ENCODE measurements around the gene OSBPL10. TPM values are rescaled to one million over a fixed set of nuclear protein-coding genes. Genes with fewer than 3 reads are reported as not detected.
A peak's percentile ranks its signal among the peaks of the same experiment; 100 is the strongest.

OSBPL10 gene
- total RNA-seq, 1 donor from 2014 or later = 52.7 TPM

DNA sequence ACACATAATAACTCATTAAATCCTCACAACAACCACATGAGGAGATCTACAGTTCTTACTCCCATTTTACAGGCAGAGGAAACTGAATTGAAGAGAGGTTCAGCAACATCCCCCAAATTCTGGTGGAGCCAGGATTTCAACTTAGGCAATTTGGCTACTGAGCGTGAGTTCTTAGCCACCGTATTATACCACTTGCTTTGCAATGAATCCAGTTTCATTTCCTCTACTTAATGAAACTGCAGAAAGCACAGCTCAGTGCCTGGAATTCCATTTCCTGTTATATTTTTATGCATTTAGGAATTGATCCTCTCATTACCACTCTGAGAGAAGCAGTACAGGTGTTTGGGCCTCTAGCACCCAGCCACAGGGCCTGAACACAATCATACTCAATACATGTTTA lies 4.8 kb upstream of the OSBPL10 start:
- DNase-seq (ENCODE audit: low read depth) (no peak), FAIRE-seq (no peak)
- no peak overlapping the region for H3K4me2 ChIP-seq (ENCODE audit: low read length)
- no peaks in the 10 kb centered on the region for H3K36me3 ChIP-seq (ENCODE audit: insufficient read depth, low read length)
- no peak overlapping the region for H3K9ac ChIP-seq (ENCODE audit: low read length)
- peaks cover 15% of the 10 kb centered on the region for H3K9me3 ChIP-seq (ENCODE audit: insufficient read depth, low read depth, low read length)
- Mint-ChIP-seq H3K9me3 (ENCODE audit: unreplicated experiment) (peaks cover 10% of the 10 kb centered on the region), H3K36me3 (ENCODE audit: low read depth, unreplicated experiment) (peaks cover 11% of the 10 kb centered on the region), H3K27me3 (ENCODE audit: low read depth, unreplicated experiment) (no peaks in the 10 kb centered on the region), H3K27ac (ENCODE audit: unreplicated experiment) (no peak overlapping the region), H3K4me3 (ENCODE audit: unreplicated experiment) (no peak overlapping the region), H3K4me1 (ENCODE audit: low read depth, unreplicated experiment) (peaks cover 5% of the 10 kb centered on the region)
- no peaks in the 10 kb centered on the region for H3K27me3 ChIP-seq (ENCODE audit: insufficient read depth, low read length)
- H2AFZ ChIP-seq (ENCODE audit: low read depth, low read length) = no peak overlapping the region
- H3K27ac ChIP-seq (ENCODE audit: low read depth, low read length) = no peak overlapping the region
- H4K20me1 ChIP-seq (ENCODE audit: insufficient read depth, low read length) = no peaks in the 10 kb centered on the region
- TF ChIP-seq, protein P1, sequence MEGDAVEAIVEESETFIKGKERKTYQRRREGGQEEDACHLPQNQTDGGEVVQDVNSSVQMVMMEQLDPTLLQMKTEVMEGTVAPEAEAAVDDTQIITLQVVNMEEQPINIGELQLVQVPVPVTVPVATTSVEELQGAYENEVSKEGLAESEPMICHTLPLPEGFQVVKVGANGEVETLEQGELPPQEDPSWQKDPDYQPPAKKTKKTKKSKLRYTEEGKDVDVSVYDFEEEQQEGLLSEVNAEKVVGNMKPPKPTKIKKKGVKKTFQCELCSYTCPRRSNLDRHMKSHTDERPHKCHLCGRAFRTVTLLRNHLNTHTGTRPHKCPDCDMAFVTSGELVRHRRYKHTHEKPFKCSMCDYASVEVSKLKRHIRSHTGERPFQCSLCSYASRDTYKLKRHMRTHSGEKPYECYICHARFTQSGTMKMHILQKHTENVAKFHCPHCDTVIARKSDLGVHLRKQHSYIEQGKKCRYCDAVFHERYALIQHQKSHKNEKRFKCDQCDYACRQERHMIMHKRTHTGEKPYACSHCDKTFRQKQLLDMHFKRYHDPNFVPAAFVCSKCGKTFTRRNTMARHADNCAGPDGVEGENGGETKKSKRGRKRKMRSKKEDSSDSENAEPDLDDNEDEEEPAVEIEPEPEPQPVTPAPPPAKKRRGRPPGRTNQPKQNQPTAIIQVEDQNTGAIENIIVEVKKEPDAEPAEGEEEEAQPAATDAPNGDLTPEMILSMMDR (IDR thresholded peaks at IDR 0.05; ENCODE audit: insufficient read depth, low read depth, low read length) = no peak
- no peak for TF ChIP-seq EZH2 (IDR thresholded peaks at IDR 0.05; ENCODE audit: insufficient read depth, low read length)
- no peak overlapping the region for H3K4me3 ChIP-seq (ENCODE audit: insufficient read depth, low read depth, low read length)
- H3K4me1 ChIP-seq (ENCODE audit: insufficient read depth, low read length) = no peaks in the 10 kb centered on the region
- no peaks in the 10 kb centered on the region for H3K79me2 ChIP-seq (ENCODE audit: insufficient read depth, low read length)

DNA sequence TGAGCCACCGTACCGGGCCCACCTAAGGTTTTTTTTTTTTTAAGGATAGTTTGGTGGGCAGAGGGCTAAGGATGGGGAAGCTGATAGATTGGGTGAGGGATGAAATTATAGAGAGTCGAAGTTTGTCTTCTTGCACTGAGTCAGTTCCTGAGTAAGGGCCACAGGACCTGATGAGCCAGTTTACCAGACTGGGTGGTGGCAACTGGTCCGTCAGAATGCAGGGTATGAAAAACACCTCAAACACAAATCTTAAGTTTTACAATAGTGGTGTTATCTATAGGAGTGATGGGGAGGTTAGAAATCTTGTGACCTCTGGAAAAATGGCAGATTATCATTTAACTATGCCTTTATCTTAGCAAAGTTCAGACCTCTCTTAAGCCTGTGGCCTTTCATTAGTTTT lies 3.3 kb upstream of the OSBPL10 start:
- Histone ChIP-seq H3K27ac (ENCODE audit: low read depth, low read length) (no peak overlapping the region), H3K79me2 (ENCODE audit: insufficient read depth, low read length) (peaks cover 3% of the 10 kb centered on the region), H3K4me3 (ENCODE audit: insufficient read depth, low read depth, low read length) (no peak overlapping the region), H3K27me3 (ENCODE audit: insufficient read depth, low read length) (no peaks in the 10 kb centered on the region), H3K9ac (ENCODE audit: low read length) (no peak overlapping the region), H3K4me2 (ENCODE audit: low read length) (no peak overlapping the region), H3K4me1 (ENCODE audit: insufficient read depth, low read length) (no peaks in the 10 kb centered on the region), H4K20me1 (ENCODE audit: insufficient read depth, low read length) (no peaks in the 10 kb centered on the region), H3K9me3 (ENCODE audit: insufficient read depth, low read depth, low read length) (peaks cover 4% of the 10 kb centered on the region), H3K36me3 (ENCODE audit: insufficient read depth, low read length) (no peaks in the 10 kb centered on the region), H2AFZ (ENCODE audit: low read depth, low read length) (no peak overlapping the region)
- FAIRE-seq (no peak), DNase-seq (ENCODE audit: low read depth) (no peak)
- Mint-ChIP-seq H3K4me3 (ENCODE audit: unreplicated experiment) (no peak overlapping the region), H3K4me1 (ENCODE audit: low read depth, unreplicated experiment) (peaks cover 9% of the 10 kb centered on the region), H3K27me3 (ENCODE audit: low read depth, unreplicated experiment) (no peaks in the 10 kb centered on the region), H3K9me3 (ENCODE audit: unreplicated experiment) (peaks cover 10% of the 10 kb centered on the region), H3K27ac (ENCODE audit: unreplicated experiment) (no peak overlapping the region), H3K36me3 (ENCODE audit: low read depth, unreplicated experiment) (peaks cover 11% of the 10 kb centered on the region)
- TF ChIP-seq EZH2 (IDR thresholded peaks at IDR 0.05; ENCODE audit: insufficient read depth, low read length) = no peak
- TF ChIP-seq, protein P1 (IDR thresholded peaks at IDR 0.05; ENCODE audit: insufficient read depth, low read depth, low read length) = no peak

DNA sequence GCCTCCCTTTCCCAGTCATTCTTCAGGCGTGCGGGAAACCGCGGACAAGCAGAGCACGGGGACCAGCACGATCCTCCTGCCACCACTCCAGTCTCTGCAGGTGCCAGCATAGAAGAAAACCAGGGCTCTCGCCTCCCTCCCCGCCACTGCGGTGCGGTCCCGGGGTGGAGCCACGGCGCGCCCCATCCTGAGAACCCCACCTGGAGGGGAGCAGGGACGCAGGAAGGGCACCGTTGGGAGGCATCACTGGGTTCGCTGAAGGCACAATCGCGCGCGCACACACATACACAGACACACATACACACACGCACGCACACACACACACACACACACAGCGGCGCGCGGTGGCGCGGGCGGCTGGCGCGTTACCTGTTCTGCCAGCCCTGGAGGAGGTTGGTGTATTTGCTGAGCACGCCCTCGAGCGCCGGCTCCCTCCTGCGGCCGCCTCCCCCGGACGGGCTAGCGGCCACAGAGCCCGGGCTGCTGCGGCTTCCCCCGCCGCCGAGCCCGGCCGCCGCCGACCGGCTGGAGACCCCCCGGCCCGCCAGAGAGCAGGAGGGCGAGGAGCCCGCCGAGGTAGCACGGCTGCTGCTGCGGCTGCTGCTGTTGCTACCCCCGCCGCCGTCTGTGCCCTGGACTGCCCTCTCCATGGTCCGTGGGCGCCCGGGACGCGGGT lies 394 bp downstream of the OSBPL10 start:
- Histone ChIP-seq H3K27ac (ENCODE audit: low read depth, low read length) (peak overlapping the region; percentile 56), H3K4me1 (ENCODE audit: insufficient read depth, low read length) (no peaks in the 10 kb centered on the region), H3K4me2 (ENCODE audit: low read length) (peak overlapping the region; percentile 95), H3K27me3 (ENCODE audit: insufficient read depth, low read length) (no peaks in the 10 kb centered on the region), H3K36me3 (ENCODE audit: insufficient read depth, low read length) (no peaks in the 10 kb centered on the region), H3K4me3 (ENCODE audit: insufficient read depth, low read depth, low read length) (peak overlapping the region; percentile 74), H2AFZ (ENCODE audit: low read depth, low read length) (peak overlapping the region; percentile 91), H3K9me3 (ENCODE audit: insufficient read depth, low read depth, low read length) (no peaks in the 10 kb centered on the region), H3K9ac (ENCODE audit: low read length) (peak overlapping the region; percentile 80), H4K20me1 (ENCODE audit: insufficient read depth, low read length) (no peaks in the 10 kb centered on the region), H3K79me2 (ENCODE audit: insufficient read depth, low read length) (peaks cover 39% of the 10 kb centered on the region)
- Mint-ChIP-seq H3K4me1 (ENCODE audit: low read depth, unreplicated experiment) (peaks cover 34% of the 10 kb centered on the region), H3K27me3 (ENCODE audit: low read depth, unreplicated experiment) (no peaks in the 10 kb centered on the region), H3K27ac (ENCODE audit: unreplicated experiment) (peak overlapping the region; percentile 85), H3K36me3 (ENCODE audit: low read depth, unreplicated experiment) (peaks cover 9% of the 10 kb centered on the region), H3K9me3 (ENCODE audit: unreplicated experiment) (peaks cover 8% of the 10 kb centered on the region), H3K4me3 (ENCODE audit: unreplicated experiment) (peak overlapping the region; percentile 93)
- FAIRE-seq (no peak), DNase-seq (ENCODE audit: low read depth) (peak; percentile 60)
- TF ChIP-seq, protein P1 (IDR thresholded peaks at IDR 0.05; ENCODE audit: insufficient read depth, low read depth, low read length) = no peak
- no peak for TF ChIP-seq EZH2 (IDR thresholded peaks at IDR 0.05; ENCODE audit: insufficient read depth, low read length)

All from astrocyte (in vitro differentiated cells and primary cell).